Left lobe of liver (tissue), 2 donors: ENCODE data around the gene EEA1. TPM values are rescaled to one million over a fixed set of nuclear protein-coding genes. Genes with fewer than 3 reads are reported as not detected.

ENCODE experiments used
- ATAC-seq: fragments of 200-7000 bp; cut with Tn5 transposase; one replicate; pipeline ENCODE4 v1.9.1; 2020; ENCODE audit warnings: mild to moderate bottlenecking, moderate library complexity
- DNase-seq: peaks from one replicate; pipeline ENCODE4 v3.0.0-alpha.2; 2020; ENCODE audit warnings: low spot score
- total RNA-seq: library from RNA; stranded (reverse); gene quantifications from one replicate; pipeline ENCODE4 v1.2.1, GENCODE V29; 2021
- donor health status: DM: no; HTN: no; CAD: no; lungs with moderate emphysema.
- donor health status: DM: no; HTN: yes; CAD: no.

Gene EEA1
- total RNA-seq, 1 donor from 2014 or later = 12.5 TPM

DNA sequence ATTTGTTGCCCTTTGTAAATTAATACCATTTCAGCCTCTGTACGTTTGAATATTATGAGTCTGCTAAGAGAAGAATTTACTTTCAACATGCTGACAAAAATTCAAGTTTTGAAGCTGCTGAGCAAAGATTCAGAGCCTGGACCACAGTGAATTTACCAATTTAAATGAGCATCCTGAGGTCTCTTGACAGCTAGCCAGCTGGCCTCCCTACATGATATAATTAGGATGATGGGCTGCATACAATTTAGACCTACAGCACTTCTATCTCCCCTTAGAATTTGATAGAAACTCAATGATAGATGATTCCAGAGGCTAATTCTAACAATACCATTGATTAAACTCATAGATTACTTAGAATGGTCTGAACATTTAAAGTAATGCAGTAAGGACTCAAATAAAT, 10.0 kb upstream of the EEA1 start:
- ATAC-seq (no peak), DNase-seq (no peak)

DNA sequence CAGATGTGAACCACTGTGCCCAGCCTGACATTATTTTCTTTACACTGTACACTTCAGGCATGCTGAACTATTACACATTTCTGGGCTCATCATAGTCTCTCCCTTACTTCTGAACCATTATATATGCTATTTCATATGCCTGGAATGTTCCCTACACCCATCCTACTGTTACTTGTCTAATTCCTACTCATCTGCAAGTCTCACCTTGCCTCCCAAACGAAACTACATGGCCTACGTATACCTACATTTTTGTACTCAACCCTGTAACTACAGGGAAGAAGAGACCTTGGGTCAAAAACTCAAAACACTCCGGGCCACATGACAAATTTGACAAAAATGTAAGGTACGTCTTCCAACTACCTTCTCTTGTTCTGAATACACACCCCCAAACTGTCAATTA, 9.5 kb upstream of the EEA1 start:
- ATAC-seq = no peak
- no peak for DNase-seq

DNA sequence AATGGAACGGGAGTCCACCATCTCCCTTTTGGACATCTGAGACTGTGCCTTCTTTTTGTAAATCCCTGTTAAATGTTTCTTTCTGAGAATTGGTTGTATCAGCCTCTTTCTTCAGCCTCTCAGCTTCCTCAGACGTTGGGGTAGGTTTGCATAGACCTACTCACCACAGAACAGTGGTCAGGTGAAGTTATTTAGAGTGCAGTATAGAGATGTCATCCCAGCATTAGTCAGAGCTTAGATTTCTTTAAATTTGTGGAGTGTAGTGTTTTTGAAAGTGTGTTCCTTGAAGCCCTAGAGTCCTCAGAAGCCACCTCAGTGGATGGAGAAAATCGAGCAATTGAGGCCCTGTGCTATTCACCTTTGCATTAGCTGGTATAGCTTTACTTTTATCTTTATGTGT, 8.9 kb upstream of the EEA1 start:
- no peak for DNase-seq

DNA sequence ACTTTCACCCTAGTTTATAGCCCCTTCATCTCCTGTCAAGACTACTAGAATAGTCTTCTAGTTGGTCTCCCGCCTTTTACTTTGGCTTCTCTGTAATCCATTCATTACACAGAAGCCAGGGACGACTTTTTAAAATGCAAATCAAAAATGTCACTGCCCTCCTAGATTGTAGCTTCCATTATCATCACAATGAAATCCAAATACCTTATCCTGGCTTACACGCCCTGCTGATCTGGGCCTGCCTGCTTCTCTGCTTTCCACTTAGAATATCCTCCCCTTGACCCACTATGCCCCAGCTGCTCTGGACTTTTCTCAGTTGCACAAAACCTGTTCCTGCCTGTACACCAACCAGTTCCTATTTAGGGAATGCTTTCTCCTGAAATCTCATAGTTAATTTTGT, 4.5 kb upstream of the EEA1 start:
- DNase-seq (no peak), ATAC-seq (no peak)

More for the DNA sequence above, 8.9 kb upstream of the EEA1 start:
- no peak for ATAC-seq

DNA sequence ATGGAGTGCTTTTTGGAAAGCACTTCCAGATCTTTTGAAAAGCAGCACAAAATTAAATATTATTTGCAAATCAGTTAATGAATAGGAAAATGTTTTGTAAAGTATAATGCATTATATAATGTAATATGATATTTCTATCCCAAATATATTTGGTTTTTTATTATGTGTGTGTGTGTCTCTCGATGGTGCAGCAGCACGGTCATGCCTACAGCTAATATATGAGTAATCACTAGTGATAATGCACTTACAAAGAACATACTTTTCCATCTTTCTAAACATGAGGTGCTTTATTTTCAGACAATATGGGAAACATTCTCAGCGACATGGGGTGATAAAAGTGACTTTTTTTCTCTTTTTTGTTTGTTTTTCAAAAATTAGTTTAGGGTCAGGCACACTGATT, 1.3 kb upstream of the EEA1 start:
- ATAC-seq = no peak
- DNase-seq = no peak

DNA sequence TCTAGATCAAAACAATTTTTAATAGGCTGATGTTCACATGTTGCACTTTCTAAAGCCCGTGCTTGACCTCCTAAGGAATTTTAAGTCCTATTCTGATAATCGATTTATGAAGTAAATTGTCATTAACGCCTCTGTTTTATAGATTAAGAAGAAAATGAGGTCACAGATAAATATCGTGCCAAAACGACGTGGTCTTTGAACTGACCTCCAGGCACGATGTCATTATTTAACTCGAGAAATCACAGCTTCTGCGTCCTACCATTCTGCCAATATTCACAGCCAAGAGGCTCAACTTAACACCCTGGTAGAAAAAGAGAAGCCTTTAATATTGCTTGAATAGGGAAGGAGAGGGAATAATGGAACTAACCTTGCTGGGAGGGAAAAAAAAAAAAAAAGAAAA, 888 bp upstream of the EEA1 start:
- no peak for DNase-seq

DNA sequence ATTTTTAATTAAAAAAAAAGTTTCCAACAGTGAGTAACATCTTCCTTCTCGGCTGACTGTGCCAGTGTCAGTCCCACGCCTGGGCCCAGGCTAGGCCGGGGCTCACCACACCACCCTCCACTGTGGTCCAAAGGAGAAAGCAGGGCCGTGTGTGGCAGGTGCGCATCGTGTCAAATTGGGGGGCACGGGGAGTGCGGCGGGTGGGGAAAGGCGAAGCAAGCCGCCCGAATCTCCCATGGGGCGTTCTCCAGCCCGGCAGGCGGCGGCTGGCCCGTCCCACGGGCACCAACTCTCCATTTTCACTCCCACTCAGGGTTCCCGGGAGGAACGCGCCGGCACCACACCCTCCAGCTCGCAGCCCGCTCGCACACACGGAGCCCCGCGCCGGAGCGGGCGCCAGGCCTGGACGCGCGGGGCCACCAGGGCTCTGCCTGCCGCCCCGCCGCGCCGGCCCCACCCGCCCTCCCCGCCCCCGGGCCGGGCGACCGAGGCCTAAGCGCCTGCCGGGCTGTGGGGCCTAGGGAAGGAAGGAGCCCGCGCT, 604 bp downstream of the EEA1 start:
- DNase-seq (peak; percentile 59), ATAC-seq (peak; percentile 65)

More for the DNA sequence above, 888 bp upstream of the EEA1 start:
- ATAC-seq = no peak

DNA sequence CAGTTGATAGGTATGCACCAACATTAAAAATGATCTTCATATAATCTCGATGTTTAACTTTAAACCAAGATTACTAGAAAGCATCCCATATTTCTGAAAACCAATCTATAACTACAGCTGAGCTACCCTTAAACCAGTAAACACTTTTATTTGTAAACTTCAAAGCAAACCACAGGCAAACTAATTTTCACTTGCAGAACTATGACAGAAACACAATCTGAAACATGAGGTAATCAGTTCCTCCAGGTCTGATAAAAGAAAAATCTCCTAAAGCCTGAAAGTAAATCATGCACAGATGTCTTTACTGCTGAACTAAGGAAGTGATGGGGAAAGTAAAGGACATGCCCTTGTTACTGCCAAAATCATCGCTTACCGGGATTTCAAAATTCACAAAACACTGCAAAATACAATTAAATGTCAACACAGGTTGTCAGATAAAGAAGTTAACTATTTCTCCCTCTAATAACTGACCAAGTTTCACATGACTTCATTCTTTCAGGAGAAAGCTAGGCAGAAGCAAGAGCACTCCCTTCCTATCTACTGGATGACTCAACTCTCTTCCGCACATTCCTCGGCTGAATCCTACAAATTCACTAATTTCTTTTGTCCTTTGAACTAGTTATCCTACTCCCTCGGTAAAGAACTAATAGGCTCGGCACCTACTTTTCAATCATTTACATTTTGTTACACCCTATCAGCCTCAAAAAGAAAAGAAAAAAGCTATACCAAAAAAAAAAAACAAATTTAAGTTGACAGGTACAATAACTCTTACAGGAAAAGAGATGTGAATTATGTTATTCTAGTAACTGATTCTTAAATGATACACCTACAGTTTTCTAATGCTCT, 1.4 kb downstream of the EEA1 start:
- DNase-seq (no peak), ATAC-seq (no peak)

DNA sequence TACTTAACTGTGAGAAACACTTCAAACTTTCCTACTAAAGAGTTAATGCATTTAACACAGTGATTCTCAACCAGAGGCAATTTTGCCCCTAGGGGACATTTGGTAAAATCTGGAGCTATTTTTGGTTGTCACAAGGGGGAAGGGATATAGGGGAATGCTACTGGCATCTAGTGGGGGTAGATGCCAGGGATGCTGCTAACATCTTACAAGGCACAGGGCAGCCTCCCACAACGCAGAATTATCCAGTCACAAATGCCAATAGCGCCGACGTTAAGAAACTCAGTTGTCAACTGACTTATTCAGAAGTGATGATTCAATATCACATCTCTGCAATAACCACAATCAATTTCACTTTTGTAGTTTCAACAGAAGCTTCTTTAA, 2.0 kb downstream of the EEA1 start:
- no peak for ATAC-seq

DNA sequence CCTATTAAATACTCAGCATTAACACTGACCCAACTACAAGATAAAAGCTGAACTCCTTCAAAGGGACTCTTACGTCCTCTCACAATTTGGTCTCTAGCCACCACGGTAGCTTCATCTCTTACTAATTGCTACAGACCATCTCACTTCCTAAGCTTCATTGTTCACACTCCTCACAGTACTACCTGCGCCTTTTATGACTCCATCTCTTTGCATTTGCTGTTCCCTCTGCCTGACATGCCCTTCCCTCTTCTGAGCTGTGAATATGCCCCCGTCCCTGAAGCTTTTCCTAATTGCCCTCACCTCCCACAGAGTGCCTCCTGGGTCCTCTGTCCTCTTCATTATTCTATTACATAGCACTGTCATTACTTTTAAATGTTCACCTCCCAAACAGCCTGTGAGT, 2.5 kb downstream of the EEA1 start:
- no peak for ATAC-seq

More for the DNA sequence above, 2.0 kb downstream of the EEA1 start:
- DNase-seq = no peak

DNA sequence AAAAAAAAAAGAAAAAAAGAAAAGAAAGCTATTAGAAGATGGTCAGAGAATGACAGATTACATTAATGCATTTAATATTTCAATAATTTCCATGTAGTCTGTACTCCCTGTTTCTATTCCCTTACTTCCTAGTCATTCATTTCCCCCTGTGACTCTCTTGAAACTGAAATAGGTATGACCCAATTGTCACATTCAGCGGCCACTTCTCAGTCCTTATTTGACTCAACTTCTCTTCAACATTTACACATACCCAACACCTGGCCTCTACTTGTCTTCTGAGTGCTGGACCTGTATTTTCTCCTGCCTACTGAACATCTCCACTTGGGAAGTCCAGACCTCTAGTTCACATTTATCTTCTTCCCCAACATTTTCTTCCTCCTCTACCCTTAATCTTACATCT, 7.2 kb downstream of the EEA1 start:
- ATAC-seq (no peak), DNase-seq (no peak)

More for the DNA sequence above, 2.5 kb downstream of the EEA1 start:
- DNase-seq = no peak

DNA sequence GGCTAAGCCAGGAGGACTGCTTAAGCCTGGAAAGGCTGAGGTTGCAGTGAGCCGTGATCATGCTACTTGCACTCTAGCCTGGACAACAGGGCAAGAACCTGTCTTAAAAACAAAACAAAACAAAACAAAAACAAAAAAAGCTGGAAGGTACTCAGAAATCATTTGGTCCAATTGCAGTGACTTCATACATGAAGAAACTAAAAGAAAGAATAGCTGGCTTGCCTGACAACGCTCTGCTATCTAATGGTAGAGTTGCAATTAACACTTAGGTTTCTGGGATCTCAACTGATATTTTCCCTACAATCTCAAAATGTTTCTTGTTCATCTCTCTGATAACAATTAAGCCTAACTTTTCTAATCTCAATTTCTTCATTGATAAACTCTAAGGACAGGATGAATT, 13.7 kb downstream of the EEA1 start:
- DNase-seq = no peak
- no peak for ATAC-seq

DNA sequence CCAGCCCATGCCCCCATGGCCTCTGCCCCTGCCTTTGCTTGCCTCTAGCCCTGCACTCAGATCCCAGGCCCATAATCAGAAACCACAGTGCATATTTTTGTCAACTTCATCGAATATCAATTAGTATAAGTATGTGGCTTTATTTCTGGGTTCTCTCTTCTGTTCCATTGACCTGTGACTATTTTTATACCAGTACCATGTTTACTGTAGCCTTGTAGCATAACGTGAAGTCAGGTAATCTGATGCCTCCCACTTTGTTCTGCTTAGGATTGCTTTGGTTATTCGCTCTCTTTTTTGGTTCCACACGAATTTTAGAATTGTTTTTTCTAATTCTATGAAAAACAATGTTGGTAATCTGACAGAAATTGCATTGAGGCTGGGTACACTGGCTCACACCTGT, 14.9 kb downstream of the EEA1 start:
- no peak for ATAC-seq
- DNase-seq = no peak

DNA sequence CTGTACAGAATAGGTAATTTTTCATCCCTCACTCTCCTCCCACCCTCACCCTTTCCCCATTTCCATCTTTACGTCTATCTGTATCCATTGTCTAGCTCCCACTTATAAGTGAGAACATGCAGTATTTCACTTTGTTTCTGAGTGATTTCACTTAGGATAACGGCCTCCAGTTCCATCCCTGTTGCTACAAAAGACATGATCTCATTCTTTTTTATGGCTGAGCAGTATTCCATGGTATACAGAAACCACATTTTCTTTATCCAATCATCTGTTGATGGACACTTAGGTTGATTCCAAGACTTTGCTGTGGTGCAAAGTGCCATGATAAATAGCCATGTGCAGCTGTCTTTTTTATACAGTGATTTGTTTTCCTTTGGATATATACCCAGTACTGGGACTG, 16.4 kb downstream of the EEA1 start:
- no peak for ATAC-seq
- DNase-seq = no peak

DNA sequence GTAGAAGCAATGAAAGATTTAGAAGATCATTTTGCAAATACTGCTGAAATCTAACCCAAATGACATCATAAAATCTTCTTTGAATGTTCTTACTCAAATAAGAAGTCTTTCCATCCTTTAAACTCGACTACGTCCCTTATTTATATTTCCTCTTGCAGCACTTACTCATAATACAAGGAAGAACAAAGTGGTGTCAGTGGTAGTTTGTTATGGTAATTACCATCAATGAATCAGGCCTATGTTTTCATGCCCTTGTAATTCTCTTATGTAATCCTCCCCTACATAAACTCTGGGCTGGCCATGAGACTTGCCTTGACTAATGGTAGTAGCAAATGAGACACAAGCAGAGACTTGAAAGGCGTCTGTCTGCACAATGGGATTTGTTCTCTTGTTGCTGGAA, 17.0 kb downstream of the EEA1 start:
- ATAC-seq (no peak), DNase-seq (no peak)

DNA sequence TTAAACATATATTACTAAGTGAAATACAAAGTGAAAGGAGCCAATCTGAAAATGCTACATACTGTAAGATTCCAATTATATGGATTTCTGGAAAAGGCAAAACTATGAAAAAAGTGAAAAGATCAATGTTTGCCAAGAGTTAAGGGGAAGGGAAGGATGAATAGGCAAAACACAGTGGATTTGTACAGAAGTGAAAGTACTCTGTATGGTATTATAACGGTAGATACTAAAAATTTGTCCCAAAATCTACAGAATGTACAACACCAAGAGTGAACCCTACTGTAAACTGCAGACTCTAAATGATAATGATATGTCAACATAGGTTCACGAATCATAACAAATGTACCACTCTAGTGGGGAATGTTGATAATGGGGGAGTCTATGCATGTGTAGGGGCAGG, 17.8 kb downstream of the EEA1 start:
- no peak for ATAC-seq

DNA sequence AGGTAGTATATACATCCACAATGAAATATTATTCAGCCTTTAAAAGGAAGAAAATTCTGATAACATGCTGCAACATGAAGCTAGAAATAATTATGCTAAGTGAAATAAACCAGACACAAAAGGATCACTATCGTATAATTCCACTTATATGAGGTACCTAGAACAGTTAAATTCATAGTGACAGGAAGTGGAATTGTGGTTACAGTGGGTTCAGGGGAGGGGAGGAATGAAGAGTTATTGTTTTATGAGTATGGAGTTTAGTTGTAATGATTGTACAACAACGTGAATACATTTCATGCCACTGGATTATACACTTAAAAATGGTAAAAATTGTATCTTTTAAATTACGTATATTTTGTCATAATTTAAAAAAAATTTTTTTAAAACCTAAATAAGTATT, 21.0 kb downstream of the EEA1 start:
- DNase-seq (no peak), ATAC-seq (no peak)

More for the DNA sequence above, 17.8 kb downstream of the EEA1 start:
- no peak for DNase-seq

DNA sequence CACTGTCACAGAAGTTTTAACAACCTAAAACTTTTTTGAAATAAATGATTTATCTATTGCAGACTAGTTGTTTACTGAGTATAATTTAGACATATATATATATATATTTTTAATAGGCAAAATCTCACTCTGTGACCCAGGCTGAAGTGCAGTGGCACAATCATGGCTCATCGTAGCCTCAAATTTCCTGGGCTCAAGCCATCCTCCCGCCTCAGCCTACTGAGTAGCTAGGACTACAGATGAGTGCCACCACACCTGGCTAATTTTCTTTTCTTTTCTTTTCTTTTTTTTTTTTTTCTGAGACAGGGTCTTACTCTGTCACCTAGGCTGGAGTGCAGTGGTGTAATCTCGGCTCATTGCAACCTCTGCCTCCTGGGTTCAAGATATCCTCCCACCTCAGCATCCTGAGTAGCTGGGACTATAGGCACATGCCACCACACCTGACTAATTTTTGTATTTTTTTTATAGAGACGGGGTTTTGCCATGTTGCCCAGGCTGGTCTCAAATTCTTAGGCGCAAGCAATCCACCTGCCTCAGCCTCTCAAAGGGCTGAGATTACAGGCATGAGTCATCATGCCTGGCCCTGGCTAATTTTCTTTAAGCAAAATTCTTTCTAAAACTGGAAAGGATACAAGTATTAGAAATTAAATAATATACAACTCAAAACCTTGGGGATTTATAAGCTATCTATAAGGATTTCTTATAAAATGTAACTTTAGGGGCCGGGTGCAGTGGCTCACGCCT, 23.1 kb downstream of the EEA1 start:
- DNase-seq = no peak

DNA sequence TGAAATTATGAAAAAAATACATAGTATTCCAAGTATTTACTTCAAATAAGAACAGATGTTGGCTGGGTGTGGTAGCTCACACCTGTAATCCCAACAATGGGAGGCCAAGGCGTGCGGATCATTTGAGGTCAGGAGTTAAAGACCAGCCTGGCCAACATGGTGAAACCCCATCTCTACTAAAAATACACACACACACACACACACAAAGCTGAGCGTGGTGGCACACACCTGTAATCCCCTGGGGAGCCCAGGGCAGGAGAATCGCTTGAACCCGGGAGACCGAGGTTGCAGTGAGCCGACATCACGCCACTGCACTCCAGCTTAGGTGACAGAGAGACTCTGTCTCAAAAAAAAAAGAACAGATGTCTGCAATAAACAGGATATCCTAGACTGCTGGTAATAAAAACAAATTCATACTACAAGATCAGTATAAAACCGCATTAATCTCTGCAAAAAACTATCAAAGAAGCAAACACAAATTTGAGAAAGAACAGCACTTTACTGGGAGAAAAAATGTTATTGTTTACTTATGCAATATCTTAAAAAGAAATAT, 23.8 kb downstream of the EEA1 start:
- DNase-seq = no peak
- ATAC-seq = no peak

More for the DNA sequence above, 23.1 kb downstream of the EEA1 start:
- ATAC-seq = no peak

DNA sequence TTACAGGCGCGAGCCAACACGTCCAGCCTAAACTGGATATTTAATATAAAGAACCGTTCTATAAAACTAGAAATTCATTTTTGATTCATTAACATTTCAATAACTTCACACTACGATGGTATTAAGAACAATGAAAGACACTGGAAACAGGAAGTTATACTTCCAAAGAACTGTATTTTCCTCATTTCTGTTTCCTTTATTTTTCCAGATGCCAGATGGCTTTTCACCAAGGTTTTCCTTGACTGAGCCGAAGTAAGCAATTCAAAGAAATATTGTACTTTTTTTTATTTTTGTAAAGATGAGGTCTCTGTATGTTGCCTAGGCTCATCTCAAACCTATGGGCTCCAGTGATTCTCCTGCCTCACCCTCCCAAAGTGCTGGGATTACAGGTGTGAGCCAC, 28.2 kb downstream of the EEA1 start:
- ATAC-seq (no peak), DNase-seq (no peak)

DNA sequence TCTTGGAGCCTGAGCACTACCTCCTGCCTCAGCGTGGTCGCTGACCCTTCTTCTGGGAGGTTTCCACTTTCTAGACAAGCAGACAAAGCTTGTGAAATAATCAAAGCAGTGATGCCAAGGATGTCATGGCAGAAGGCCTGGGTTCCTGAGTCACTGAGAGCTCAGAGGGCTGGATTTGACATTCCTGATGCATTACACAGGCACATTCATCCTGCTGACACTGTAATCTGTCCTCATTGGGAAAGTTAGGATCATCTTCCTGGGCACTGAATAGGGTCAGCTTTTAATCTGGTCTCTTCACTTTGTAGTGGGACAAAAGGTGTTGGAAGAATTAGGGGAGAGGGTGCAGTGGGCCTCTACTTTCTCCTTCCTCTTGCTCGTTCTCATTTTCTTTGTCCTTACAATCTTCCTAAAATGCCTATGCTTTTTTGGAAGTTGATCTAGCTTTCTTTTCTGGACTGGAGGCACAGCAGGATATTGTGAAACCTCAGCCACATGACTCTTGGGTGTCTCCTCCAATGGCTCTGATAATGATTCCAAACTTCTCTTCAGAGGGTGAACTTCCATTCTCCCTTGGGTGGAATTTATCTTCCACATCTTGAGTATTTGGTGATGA, 29.6 kb downstream of the EEA1 start:
- DNase-seq (peak; percentile 63), ATAC-seq (peak; percentile 96)
